H1 (cell line): ENCODE results near the gene CACNA2D3. TPM values are rescaled to one million over a fixed set of nuclear protein-coding genes. Genes with fewer than 3 reads are reported as not detected.

Source experiments
- CTCF ChIA-PET: fragments of 300-600 bp; sonication (Branson Sonifier 250); formaldehyde crosslinking; loops from one replicate; lab custom pipeline; 2021; ENCODE audit not compliant: partially characterized antibody; lab: Charles Lee
- POLR2A ChIA-PET: fragments of 300-600 bp; sonication (Branson Sonifier 250); formaldehyde crosslinking; loops from one replicate; lab custom pipeline; 2021; ENCODE audit warnings: inconsistent platforms; ENCODE audit not compliant: partially characterized antibody; lab: Charles Lee
- DNase-seq, 2 experiments: peaks; one replicate each; pipeline versions ENCODE4 v3.0.0 to v3.0.0-alpha.2; 2010 to 2022; ENCODE audit warnings: low spot score in 2 of 2, low read depth in 1 of 2, mixed read lengths in 1 of 2
- FAIRE-seq: peaks from 2 replicates; lab custom pipeline; 2011; peaks lifted over from hg19 to GRCh38; lab: Jason Lieb, UNC
- H2AFZ ChIP-seq: 2 replicates; pipeline ENCODE4 v1.8.1; 2012; ENCODE audit warnings: low read length, inconsistent platforms
- H2AK5ac ChIP-seq: 2 replicates; pipeline ENCODE4 v1.6.1; 2013; ENCODE audit warnings: low read depth, low read length
- H2BK120ac ChIP-seq: replicated peaks from 2 replicates; pipeline ENCODE3; 2013; ENCODE audit warnings: low read depth, low read length, inconsistent platforms
- H2BK12ac ChIP-seq: 2 replicates; pipeline ENCODE4 v1.6.1; 2013; ENCODE audit warnings: low read depth, low read length
- H2BK15ac ChIP-seq: 2 replicates; pipeline ENCODE4 v1.6.1; 2013; ENCODE audit warnings: low read length
- H2BK20ac ChIP-seq: 2 replicates; pipeline ENCODE4 v1.6.1; 2013; ENCODE audit warnings: low read length
- H2BK5ac ChIP-seq: 2 replicates; pipeline ENCODE4 v1.6.1; 2013; ENCODE audit warnings: low read depth, low read length
- H3K14ac ChIP-seq: 2 replicates; pipeline ENCODE4 v1.6.1; 2013; ENCODE audit warnings: inconsistent platforms; ENCODE audit not compliant: insufficient read length
- H3K18ac ChIP-seq: 2 replicates; pipeline ENCODE4 v1.6.1; 2013; ENCODE audit warnings: low read length; ENCODE audit errors: extremely low read depth
- H3K23ac ChIP-seq: 2 replicates; pipeline ENCODE4 v1.6.1; 2013; ENCODE audit warnings: inconsistent platforms; ENCODE audit not compliant: insufficient read length
- H3K23me2 ChIP-seq: 2 replicates; pipeline ENCODE4 v1.6.1; 2013; ENCODE audit warnings: low read depth, low read length
- H3K27ac ChIP-seq: 2 replicates; pipeline ENCODE4 v1.6.1; 2011; ENCODE audit warnings: low read depth, low read length, inconsistent platforms
- H3K27me3 ChIP-seq, 4 experiments: replicated peaks in 1 of 4; 1 replicate in 1 of 4; 2 replicates in 3 of 4; pipeline versions ENCODE4 v1.6.1 to v1.8.1; 2011 to 2013; ENCODE audit warnings: low read length in 3 of 4, mild to moderate bottlenecking in 3 of 4, inconsistent platforms in 2 of 4, mixed read lengths in 2 of 4, moderate library complexity in 1 of 4; ENCODE audit not compliant: control insufficient read depth in 3 of 4, insufficient read depth in 3 of 4; ENCODE audit errors: extremely low read depth in 1 of 4
- H3K36me3 ChIP-seq, 4 experiments: 2 replicates each; pipeline versions ENCODE4 v1.6.1 to v1.8.1; 2011 to 2013; ENCODE audit warnings: mild to moderate bottlenecking in 4 of 4, low read length in 3 of 4, moderate library complexity in 2 of 4, control low read depth in 1 of 4, inconsistent platforms in 1 of 4; ENCODE audit not compliant: insufficient read depth in 4 of 4, control insufficient read depth in 2 of 4
- H3K4ac ChIP-seq: replicated peaks from 2 replicates; pipeline ENCODE3; 2013; ENCODE audit warnings: low read length, low read depth, mixed read lengths, inconsistent platforms; ENCODE audit not compliant: insufficient read length
- H3K4me1 ChIP-seq, 4 experiments: replicated peaks in 1 of 4; 1 replicate in 1 of 4; 2 replicates in 3 of 4; pipeline versions ENCODE4 v1.6.1 to v1.8.1; 2011 to 2013; ENCODE audit warnings: low read length in 3 of 4, inconsistent platforms in 2 of 4, mixed read lengths in 1 of 4; ENCODE audit not compliant: insufficient read depth in 4 of 4, control insufficient read depth in 3 of 4
- H3K4me2 ChIP-seq, 2 experiments: 2 replicates each; pipeline versions ENCODE4 v1.6.1 to v1.8.1; 2011 to 2013; ENCODE audit warnings: low read depth in 2 of 2, low read length in 2 of 2, control low read depth in 1 of 2, inconsistent platforms in 1 of 2, mild to moderate bottlenecking in 1 of 2; ENCODE audit not compliant: insufficient read depth in 1 of 2
- H3K4me3 ChIP-seq, 4 experiments: fragments of 200-600, 300-600 bp in 1 of 4; sonication (generic), shearing (Covaris generic), sonication (Bioruptor Twin) in 1 of 4; 2 replicates each; pipeline versions ENCODE4 v1.5.1 to v1.8.1; 2011 to 2016; ENCODE audit warnings: low read length in 4 of 4, low read depth in 3 of 4, control low read depth in 2 of 4, inconsistent platforms in 2 of 4, mild to moderate bottlenecking in 2 of 4, mixed read lengths in 1 of 4, moderate library complexity in 1 of 4; ENCODE audit not compliant: insufficient read depth in 2 of 4; ENCODE audit errors: extremely low read depth in 1 of 4
- H3K56ac ChIP-seq: replicated peaks from 2 replicates; pipeline ENCODE3; 2013; ENCODE audit warnings: low read depth, mild to moderate bottlenecking, mixed read lengths, low read length, inconsistent platforms; ENCODE audit not compliant: insufficient read length
- H3K79me1 ChIP-seq: 2 replicates; pipeline ENCODE4 v1.6.1; 2013; ENCODE audit warnings: low read depth, low read length, control low read depth
- H3K79me2 ChIP-seq, 2 experiments: 2 replicates each; pipeline versions ENCODE4 v1.6.1 to v1.8.1; 2012 to 2013; ENCODE audit warnings: low read length in 2 of 2, mild to moderate bottlenecking in 2 of 2, inconsistent platforms in 1 of 2; ENCODE audit not compliant: insufficient read depth in 2 of 2, control insufficient read depth in 1 of 2
- H3K9ac ChIP-seq, 4 experiments: replicated peaks in 1 of 4; 1 replicate in 1 of 4; 2 replicates in 3 of 4; pipeline versions ENCODE4 v1.6.1 to v1.8.1; 2011 to 2013; ENCODE audit warnings: low read depth in 3 of 4, low read length in 3 of 4, control low read depth in 2 of 4, mild to moderate bottlenecking in 2 of 4, moderate library complexity in 2 of 4, inconsistent platforms in 1 of 4; ENCODE audit errors: extremely low read depth in 1 of 4
- H3K9me3 ChIP-seq, 2 experiments: 2 replicates each; pipeline versions ENCODE4 v1.6.1 to v1.8.1; 2012 to 2013; ENCODE audit warnings: mild to moderate bottlenecking in 2 of 2, moderate library complexity in 2 of 2, control low read depth in 1 of 2, inconsistent platforms in 1 of 2, low read depth in 1 of 2, low read length in 1 of 2, mixed read lengths in 1 of 2; ENCODE audit not compliant: insufficient read depth in 2 of 2
- H4K20me1 ChIP-seq, 2 experiments: replicated peaks in 1 of 2; 2 replicates each; pipeline versions ENCODE3 to v1.8.1; 2011 to 2013; ENCODE audit warnings: inconsistent platforms in 2 of 2, low read length in 2 of 2, mild to moderate bottlenecking in 1 of 2; ENCODE audit not compliant: insufficient read depth in 2 of 2, control insufficient read depth in 1 of 2
- H4K5ac ChIP-seq: 2 replicates; pipeline ENCODE4 v1.6.1; 2013; ENCODE audit warnings: low read length, low read depth, mixed read lengths, inconsistent platforms; ENCODE audit not compliant: insufficient read length
- H4K8ac ChIP-seq: 2 replicates; pipeline ENCODE4 v1.8.0; 2013; ENCODE audit warnings: mild to moderate bottlenecking, moderate library complexity, low read length, inconsistent platforms; ENCODE audit not compliant: insufficient read depth; ENCODE audit errors: extremely low read depth
- H4K91ac ChIP-seq: replicated peaks from 2 replicates; pipeline ENCODE3; 2013; ENCODE audit warnings: low read length, mixed read lengths, inconsistent platforms; ENCODE audit not compliant: insufficient read length
- SP1 ChIP-seq: IDR thresholded peaks from 2 replicates; pipeline ENCODE4 v1.6.1; 2011; ENCODE audit warnings: low read depth, low read length
- SP2 ChIP-seq: IDR thresholded peaks from 2 replicates; pipeline ENCODE4 v1.6.1; 2012; ENCODE audit warnings: mild to moderate bottlenecking, low read length, inconsistent platforms
- WGBS, 2 experiments: shearing (Covaris generic) in 1 of 2; methylation state at CpG; one replicate each; pipeline versions ENCODE4 v1.1.6 to v1.1.7; 2013 to 2015; ENCODE audit warnings: low lambda C conversion rate in 2 of 2, mixed read lengths in 2 of 2, inconsistent platforms in 1 of 2, low coverage in 1 of 2, missing lambda C conversion rate in 1 of 2; ENCODE audit not compliant: insufficient replicate concordance in 2 of 2, insufficient coverage in 1 of 2, insufficient read length in 1 of 2; ENCODE audit errors: extremely low coverage in 1 of 2, missing lambda C conversion rate in 1 of 2; 5-methylcytosine and 5-hydroxymethylcytosine counted together
- polyA plus RNA-seq, 7 experiments: library from polyadenylated mRNA; depleted of rRNA in 3 of 7; stranded (reverse) in 5 of 7; unstranded in 2 of 7; fragments of >200 nt in 5 of 7; fragments of 200-250 nt in 2 of 7; gene quantifications; 1 replicate in 5 of 7; 2 replicates in 1 of 7; 4 replicates in 1 of 7; pipeline versions ENCODE4 v1.2.1 to v1.2.3, GENCODE V29; 2011 to 2013; ENCODE audit warnings: missing spikeins in 2 of 7, mixed read lengths in 2 of 7
- total RNA-seq: library from RNA; stranded (reverse); fragmentation: NEBNext Ultra II Directional; extraction: Animal tissue kit (Norgen Biotek cat#: 25700); gene quantifications from 2 replicates; pipeline ENCODE4 v1.2.1, GENCODE V29; 2021
- TF ChIP-seq, protein P1 (sequence below), 3 experiments: IDR thresholded peaks; 1 replicate in 2 of 3; 2 replicates in 1 of 3; pipeline versions ENCODE4 v1.5.1 to v1.6.1; 2011; ENCODE audit warnings: low read length in 3 of 3, mild to moderate bottlenecking in 3 of 3, inconsistent platforms in 2 of 3, low read depth in 1 of 3, moderate library complexity in 1 of 3; ENCODE audit not compliant: insufficient read depth in 1 of 3; ENCODE audit errors: control extremely low read depth in 1 of 3

Gene CACNA2D3
- total and polyA plus RNA-seq, 2 of the 8 experiments (the other 6 are each of a cell fraction or from before 2014, with no cell fraction given) = 1.5 to 1.8 TPM

DNA sequence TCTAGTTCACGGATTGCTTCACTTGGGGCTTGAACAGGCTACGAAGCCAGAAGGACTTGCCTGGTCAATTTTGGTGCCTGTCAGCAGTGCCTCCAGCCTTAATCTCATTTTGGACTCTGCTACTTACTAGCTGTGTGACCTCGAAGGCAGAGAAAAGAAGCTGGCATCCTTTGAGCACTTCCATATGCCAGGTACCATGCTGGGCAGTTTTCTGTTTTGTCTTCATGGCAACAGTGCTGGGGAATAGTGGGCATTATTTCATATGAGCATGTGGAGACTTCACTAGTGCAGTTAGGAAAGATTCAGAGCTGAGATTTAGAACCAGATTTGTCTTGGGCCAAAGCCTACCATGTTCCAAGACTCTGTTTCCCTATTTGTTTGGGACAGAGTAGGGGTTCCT is 713.3 kb downstream of the CACNA2D3 start:
- Histone ChIP-seq H3K27me3 (no peaks in the 10 kb centered on the region), H3K4ac (no peak overlapping the region), H2BK15ac (no peak overlapping the region), H3K79me1 (no peaks in the 10 kb centered on the region), H3K56ac (no peak overlapping the region), H2BK20ac (no peak overlapping the region), H3K14ac (no peak overlapping the region), H3K23me2 (no peaks in the 10 kb centered on the region; the same call in 1 of the 2 replicates), H2BK120ac (no peak overlapping the region), H3K23ac (no peak overlapping the region), H3K36me3 (no peaks in the 10 kb centered on the region), H3K9ac (no peak overlapping the region), H3K79me2 (no peaks in the 10 kb centered on the region), H4K5ac (no peak overlapping the region), H4K8ac (no peak overlapping the region), H4K20me1 (no peaks in the 10 kb centered on the region), H3K4me1 (no peaks in the 10 kb centered on the region), H2AK5ac (no peak overlapping the region), H3K4me3 (no peak overlapping the region), H3K9me3 (no peaks in the 10 kb centered on the region), H2BK5ac (no peak overlapping the region), H2BK12ac (no peak overlapping the region), H3K4me2 (no peak overlapping the region), H4K91ac (no peak overlapping the region), H3K27ac (no peak overlapping the region), H2AFZ (no peak overlapping the region), H3K18ac (no peak overlapping the region)
- POLR2A ChIA-PET = no interaction called here
- DNase-seq = no peak
- WGBS, 2 experiments = 97% methylated on average over 3 of the region's 3 CpGs; no CpG with 5 or more reads in 1 of the 2 experiments
- CTCF ChIA-PET = interaction anchor here (1.0 to 2.5 kb wide), 3 partner anchors 17 to 794 kb away, joined by 3 to 6 read pairs (median 3); no protein-coding TSS in a partner anchor
- FAIRE-seq = no peak
- TF ChIP-seq SP1 = no peak
- TF ChIP-seq SP2 = no peak
- TF ChIP-seq, protein P1, sequence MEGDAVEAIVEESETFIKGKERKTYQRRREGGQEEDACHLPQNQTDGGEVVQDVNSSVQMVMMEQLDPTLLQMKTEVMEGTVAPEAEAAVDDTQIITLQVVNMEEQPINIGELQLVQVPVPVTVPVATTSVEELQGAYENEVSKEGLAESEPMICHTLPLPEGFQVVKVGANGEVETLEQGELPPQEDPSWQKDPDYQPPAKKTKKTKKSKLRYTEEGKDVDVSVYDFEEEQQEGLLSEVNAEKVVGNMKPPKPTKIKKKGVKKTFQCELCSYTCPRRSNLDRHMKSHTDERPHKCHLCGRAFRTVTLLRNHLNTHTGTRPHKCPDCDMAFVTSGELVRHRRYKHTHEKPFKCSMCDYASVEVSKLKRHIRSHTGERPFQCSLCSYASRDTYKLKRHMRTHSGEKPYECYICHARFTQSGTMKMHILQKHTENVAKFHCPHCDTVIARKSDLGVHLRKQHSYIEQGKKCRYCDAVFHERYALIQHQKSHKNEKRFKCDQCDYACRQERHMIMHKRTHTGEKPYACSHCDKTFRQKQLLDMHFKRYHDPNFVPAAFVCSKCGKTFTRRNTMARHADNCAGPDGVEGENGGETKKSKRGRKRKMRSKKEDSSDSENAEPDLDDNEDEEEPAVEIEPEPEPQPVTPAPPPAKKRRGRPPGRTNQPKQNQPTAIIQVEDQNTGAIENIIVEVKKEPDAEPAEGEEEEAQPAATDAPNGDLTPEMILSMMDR (IDR thresholded peaks at IDR 0.05; ENCODE audit: control extremely low read depth in 1 of 3, insufficient read depth in 1 of 3, low read depth in 1 of 3, low read length in 3 of 3) = no peak
